GM12892 (cell line): ENCODE data around the gene COTL1.

Source experiments
- POLR2A ChIP-seq: IDR thresholded peaks from 2 replicates; pipeline ENCODE4 v1.6.1; 2011; ENCODE audit warnings: low read depth, low read length, control low read depth
- POLR2AphosphoS5 ChIP-seq: IDR thresholded peaks from 2 replicates; pipeline ENCODE4 v1.6.1; 2011; ENCODE audit warnings: low read depth, low read length, control low read depth

GRCh38 chr16:84614623-84614967 lies 3.3 kb downstream of the COTL1 start:
- TF ChIP-seq POLR2A (no peak; the same call in 1 of the 2 replicates), POLR2AphosphoS5 (no peak; the same call in 1 of the 2 replicates)
